ENCODE results near the gene METTL9.

- TF ChIP-seq TAF1 (IDR thresholded peaks at IDR 0.05; ENCODE audit: borderline replicate concordance, low read depth, low read length) (no peak), POLR2A (IDR thresholded peaks at IDR 0.05; ENCODE audit: low read depth, low read length) (no peak)
Measured at GRCh38 chr16:21565861-21566669, 33.3 kb upstream of the METTL9 start.
